ENCODE measurements around the gene YIPF2.
"Not testable (repeated sequence)": the region's sequence is repeated elsewhere in the genome, so short reads cannot be mapped to it uniquely, and the experiment has no call there.

YIPF2 gene

GRCh38 chr19:10928563-10929401, at the start of gene YIPF2, which contains the start of gene TIMM29:
TSS of gene YIPF2 (minus strand) at chr19:10928639. CDS start at chr19:10928410, 229 bp downstream.
TSS of gene TIMM29 (plus strand) at chr19:10928811. CDS start at chr19:10928823, 12 bp downstream.
- DNase-seq (ENCODE audit: low read depth in 2 of 2): peak; percentile 93 to 94

DNA sequence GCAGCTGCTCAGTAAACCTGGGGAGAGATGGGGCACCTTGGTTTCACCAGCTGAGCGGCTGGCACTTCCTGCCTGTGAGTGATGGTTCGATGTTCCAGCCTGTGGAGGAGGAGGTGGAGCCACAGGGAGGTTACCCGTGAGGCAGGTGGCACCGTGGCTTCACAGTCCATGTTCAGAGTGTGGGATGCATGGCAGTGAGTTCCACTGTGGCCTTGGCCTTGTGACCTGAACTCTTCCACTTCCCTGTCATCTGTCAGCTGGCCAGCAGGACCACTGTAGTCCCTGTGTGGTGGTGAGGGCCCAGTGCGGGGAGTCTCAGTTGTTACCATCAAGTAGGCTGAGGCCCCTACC, 49.3 kb upstream of the YIPF2 start:
- no peak for DNase-seq (ENCODE audit: low read depth in 2 of 2)

- no peak for DNase-seq (ENCODE audit: low read depth in 2 of 2)
Measured at GRCh38 chr19:10976131-10976892, 47.9 kb upstream of the YIPF2 start.

- DNase-seq (ENCODE audit: low read depth in 2 of 2): no peak
Measured at GRCh38 chr19:10975374-10976130, 47.1 kb upstream of the YIPF2 start.

DNA sequence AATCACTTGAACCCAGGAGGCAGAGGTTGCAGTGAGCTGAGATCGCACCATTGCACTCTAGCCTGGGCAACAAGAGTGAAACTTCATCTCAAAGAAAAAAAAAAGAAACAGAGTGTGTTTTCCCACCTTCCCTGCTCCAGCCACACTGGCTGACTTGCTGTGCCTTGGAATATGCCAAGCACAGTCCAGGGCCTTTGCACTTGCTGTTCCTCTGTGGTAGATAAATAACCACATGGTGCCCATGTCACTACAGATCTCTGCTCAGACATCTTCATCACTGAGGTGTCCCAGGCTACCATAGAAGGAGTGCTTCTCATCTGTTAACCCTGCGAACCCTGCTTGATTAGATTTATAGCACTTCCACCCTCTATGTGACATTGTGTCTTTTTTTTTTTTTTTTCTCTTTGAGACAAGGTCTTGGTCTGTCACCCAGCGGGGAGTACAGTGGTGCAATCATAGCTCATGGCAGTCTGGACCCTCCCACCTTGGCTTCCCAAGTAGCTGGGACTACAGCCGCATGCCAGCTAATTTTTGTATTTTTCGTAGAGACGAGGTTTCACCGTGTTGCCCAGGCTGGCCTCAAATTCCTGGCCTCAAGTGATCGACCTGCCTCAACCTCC, 42.8 kb upstream of the YIPF2 start:
- DNase-seq (ENCODE audit: low read depth in 2 of 2): no peak

DNA sequence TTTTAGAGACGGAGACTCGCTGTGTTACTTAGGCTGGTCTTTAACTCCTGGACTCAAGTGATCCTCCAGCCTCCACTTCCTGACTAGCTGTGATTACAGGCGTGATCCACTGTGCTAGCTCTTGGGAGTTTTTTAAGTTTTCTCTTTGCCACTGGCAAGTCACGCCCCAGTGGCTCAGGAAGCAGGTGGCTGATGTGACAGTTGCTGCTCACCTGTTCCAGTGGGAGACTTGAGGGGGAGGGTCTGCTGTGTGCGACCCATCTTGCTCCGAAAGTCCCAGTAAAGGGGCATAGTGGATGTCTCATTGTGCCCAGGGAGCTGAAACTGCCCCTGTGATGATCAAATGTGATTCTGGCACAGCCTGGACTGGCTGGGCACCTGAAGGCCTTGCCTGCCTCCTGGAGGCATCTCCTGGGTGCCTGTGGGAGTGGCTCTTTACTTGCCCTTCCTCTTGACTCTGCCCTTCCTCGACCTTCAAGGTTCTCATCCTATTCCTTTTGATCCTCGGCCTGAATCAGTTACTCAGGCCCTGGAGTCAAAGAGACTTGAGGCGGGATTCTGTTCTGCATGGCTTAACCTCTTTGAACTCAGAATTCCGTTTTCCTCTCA, 40.2 kb upstream of the YIPF2 start:
- no peak for DNase-seq (ENCODE audit: low read depth in 2 of 2)

GRCh38 chr19:10966809-10967208, 38.4 kb upstream of the YIPF2 start:
- DNase-seq (ENCODE audit: low read depth in 2 of 2): no peak

DNA sequence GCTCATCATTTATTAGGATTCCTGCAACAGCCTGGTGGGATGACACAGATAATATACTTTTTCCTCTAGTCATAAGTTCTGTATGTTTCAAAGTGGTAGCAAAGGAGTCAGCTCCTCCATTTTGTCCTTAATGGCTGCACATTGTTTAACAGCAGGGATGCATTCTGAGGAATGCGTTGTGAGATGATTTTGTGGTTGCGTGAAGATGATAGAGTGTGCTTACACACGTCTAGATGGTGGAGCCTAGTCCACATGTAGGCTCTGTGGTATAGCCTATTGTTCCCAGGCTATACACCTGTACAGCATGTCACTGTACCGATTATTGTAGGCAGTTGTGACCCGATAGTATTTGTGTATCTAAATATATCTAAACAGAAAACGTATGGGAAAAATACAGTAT, 37.0 kb upstream of the YIPF2 start:
- no peak for DNase-seq (ENCODE audit: low read depth in 2 of 2)

- no peak for DNase-seq (ENCODE audit: low read depth in 2 of 2)
Measured at GRCh38 chr19:10964903-10965302, 36.5 kb upstream of the YIPF2 start.

GRCh38 chr19:10963865-10964264, 35.4 kb upstream of the YIPF2 start:
- no peak for DNase-seq (ENCODE audit: low read depth in 2 of 2)

DNA sequence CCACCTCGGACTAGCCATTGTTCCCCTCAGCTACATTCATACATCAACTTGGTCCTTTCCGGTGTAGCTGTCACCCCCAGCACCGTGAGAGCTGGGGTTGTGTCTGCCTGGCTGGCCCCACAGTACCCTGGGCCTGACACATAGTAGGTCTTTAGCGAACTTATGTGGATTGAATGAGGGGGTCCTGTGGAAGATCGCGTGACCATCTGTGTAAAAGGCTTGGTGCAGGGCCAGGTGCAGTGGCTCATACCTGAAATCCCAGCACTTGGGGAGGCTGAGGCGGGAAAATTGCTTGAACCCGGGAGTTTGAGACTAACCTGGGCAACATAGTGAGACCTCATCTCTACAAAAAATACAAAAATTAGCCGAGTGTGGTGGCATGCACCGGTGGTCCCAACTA, 34.4 kb upstream of the YIPF2 start:
- no peak for DNase-seq (ENCODE audit: low read depth in 2 of 2)

DNA sequence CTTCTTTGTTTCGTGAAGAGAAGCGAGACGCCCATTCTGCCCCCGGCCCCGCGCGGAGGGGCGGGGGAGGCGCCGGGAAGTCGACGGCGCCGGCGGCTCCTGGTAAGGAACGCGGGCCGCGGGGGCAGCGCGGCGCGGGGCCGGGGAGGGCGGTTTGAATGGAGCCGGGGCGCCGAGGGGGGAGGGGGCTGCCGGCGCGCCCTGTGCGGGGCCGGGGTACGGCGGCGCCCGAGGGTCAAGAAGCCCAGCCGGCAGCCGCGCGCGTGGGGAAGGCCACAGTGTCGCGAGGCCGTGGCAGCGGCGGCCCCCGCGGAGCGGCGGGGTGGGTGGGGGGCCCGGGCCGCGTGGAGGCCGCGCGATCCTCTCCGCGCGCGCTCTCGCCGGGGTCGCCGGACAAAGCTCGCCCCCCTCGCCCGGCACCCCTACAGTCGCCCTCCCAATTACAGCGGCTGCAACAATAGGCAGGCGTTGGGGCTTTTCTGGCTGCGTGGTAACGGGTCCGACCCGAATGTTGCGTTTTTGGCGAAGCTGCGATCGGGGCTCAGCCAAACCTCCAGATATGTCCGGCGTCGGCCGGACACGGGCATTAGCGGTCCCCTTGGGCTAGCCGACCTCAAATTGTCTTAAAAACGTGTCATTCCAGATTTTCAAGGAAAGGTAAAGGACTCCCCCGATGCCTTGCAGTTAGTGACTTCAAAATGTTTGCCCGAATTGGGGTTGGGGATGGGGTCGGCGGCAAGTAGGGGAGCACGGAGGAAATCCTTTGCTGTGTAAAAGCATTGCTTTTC, 32.8 kb upstream of the YIPF2 start:
- no peak for DNase-seq (ENCODE audit: low read depth in 2 of 2)

DNA sequence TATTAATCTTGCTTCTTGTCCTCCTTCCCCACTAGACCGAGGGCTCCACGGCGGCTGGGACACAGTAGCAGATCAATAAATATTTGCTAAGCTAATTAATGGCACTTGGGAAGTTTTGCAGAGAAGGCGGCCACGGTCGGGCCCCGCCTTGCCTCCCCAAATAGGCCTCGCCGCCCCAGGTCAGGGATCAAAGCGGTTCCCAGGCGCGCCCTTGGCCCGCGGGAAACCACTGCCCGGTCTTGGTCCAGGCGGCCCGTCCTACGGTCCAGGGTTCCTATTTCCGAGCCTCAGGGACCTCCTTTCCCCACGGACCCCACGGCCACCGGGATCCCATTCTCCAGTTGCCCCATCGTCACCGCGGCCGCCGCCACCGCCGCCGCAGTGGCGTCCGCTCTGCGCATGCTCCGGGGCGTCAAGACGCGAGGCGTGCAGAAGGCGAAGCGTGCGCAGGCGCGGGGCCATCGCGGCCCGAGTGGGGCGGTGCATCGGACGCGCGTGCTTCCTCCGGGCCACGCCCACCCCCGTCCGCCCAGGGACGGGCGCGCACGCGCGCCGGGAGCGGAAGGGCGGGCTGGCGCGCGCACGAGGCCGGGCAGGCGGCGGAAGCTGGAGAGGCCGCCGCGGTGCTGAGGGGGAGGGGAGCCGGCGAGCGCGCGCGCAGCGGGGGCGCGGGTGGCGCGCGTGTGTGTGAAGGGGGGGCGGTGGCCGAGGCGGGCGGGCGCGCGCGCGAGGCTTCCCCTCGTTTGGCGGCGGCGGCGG, 32.1 kb upstream of the YIPF2 start, which contains the start of gene SMARCA4:
Gene SMARCA4, plus strand, starts transcription at position 717 of the 759 bp plus-strand sequence. CDS start 23,122 bp downstream, outside the sequence.
- DNase-seq (ENCODE audit: low read depth in 2 of 2): peak; percentile 96 to 97

DNA sequence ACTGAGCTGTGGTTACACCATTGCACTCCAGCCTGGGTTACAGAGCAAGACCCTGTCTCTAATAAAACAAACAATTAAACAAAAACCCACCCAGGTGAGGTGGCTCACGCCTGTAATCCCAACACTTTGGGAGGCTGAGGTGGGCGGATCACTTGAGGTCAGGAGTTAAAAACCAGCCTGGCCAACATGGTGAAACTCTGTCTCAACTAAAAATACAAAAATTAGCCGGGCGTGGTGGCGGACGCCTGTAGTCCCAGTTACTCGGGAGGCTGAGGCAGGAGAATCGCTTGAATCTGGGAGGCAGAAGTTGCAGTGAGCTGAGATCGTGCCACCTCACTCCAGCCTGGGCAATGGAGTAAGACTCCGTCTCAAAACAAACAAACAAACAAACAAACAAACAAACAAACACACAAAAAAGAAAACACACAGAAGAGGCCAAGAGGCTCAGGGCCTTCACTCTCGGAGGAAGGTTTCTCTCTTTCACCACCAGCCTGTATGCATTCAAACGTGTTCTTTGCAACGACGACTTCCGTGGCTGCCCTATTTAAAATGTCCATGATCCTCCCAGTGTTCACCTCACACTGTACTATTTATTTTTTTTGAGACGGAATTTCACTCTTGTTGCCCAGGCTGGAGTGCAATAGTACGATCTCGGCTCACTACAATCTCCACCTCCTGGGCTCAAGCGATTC, 31.0 kb upstream of the YIPF2 start:
- not testable (repeated sequence) for DNase-seq (ENCODE audit: low read depth in 2 of 2)

GRCh38 chr19:10952809-10953208, 24.4 kb upstream of the YIPF2 start:
- no peak for DNase-seq (ENCODE audit: low read depth in 2 of 2)

DNA sequence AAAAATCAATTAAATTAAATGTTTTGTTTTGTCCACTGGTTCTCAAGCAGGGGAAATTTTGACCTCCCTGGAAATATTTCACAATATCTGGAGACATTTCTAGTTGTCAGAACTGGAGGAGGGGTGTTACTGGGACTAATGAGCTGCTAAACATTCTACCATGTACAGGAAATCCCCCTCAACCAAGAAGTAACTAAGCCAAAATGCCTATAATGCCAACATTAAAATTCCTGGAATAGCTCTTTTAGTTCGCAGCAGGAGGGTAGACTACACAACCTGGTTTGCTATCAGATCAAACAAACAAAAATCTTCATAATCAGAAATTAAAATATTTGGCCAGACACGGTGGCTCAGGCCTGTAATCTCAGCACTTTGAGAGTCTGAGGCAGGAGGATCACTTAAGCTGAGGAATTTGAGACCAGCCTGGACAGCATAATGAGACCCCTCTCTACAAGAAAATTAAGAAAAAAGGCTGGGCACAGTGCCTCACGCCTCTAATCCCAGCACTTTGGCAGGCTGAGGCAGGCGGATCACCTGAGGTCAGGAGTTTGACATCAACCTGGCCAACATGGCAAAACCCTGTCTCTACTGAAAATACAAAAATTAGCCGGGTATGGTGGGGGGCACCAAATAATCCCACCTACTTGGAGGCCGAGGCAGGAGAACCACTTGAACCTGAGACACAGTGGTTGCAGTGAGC, 18.7 kb upstream of the YIPF2 start:
- DNase-seq (ENCODE audit: low read depth in 2 of 2): no peak

GRCh38 chr19:10945264-10945663, 16.8 kb upstream of the YIPF2 start:
- no peak for DNase-seq (ENCODE audit: low read depth in 2 of 2)

DNA sequence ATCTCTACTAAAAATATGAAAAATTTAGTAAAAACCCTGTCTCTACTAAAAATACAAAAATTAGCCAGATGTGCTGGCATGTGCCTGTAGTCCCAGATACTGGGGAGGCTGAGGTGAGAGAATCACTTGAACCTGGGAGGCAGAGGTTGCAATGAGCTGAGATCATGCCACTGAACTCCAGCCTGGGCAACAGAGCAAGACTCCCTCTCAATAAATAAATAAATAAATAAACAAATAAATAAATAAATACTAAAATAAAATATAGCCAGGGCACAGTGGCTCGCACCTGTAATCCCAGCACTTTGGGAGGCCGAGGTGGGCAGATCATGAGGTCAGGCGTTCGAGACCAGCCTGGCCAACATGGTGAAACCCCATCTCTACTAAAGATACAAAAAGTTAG, 15.0 kb upstream of the YIPF2 start:
- not testable (repeated sequence) for DNase-seq (ENCODE audit: low read depth in 2 of 2)

All from activated CD4-positive, alpha-beta T cell treated with anti-CD3 and anti-CD28 coated beads for 24 hours (primary cell).